ENCODE data around the gene SPRY2. TPM values are rescaled to one million over a fixed set of nuclear protein-coding genes. Genes with fewer than 3 reads are reported as not detected.

SPRY2 gene
- total and polyA plus RNA-seq, 2 of the 4 experiments (the other 2 are of a cell fraction), result 21.1 to 47.9 TPM

GRCh38 chr13:80341756-80342370 is 937 bp upstream of the SPRY2 start:
- Histone ChIP-seq H3K18ac (ENCODE audit: low read depth, low read length) (peak overlapping the region; percentile 77), H4K20me1 (ENCODE audit: insufficient read depth, low read length) (peaks cover 32% of the 10 kb centered on the region), H3K27ac (ENCODE audit: insufficient read depth, low read length) (peak overlapping the region; percentile 84), H3K4ac (ENCODE audit: low read depth, low read length) (peak overlapping the region; percentile 88; the same call in 1 of the 2 replicates), H3K4me3 (ENCODE audit: insufficient read depth, low read depth, low read length) (peak overlapping the region; percentile 88), H2AK5ac (ENCODE audit: low read depth, low read length) (peak overlapping the region; percentile 5; the same call in 1 of the 2 replicates), H2AK9ac (replicated peaks; ENCODE audit: low read depth, low read length, poor library complexity) (no peak overlapping the region), H3K9me1 (ENCODE audit: insufficient read depth, low read length) (peaks cover 9% of the 10 kb centered on the region), H2BK120ac (ENCODE audit: low read depth, low read length) (peak overlapping the region; percentile 74; the same call in 1 of the 2 replicates), H2AFZ (replicated peaks; ENCODE audit: low read length, poor library complexity) (peak overlapping the region; percentile 86), H3K9ac (ENCODE audit: low read depth, low read length) (peak overlapping the region; percentile 89), H3K9me3 (ENCODE audit: control insufficient read depth, insufficient read depth, low read length) (no peaks in the 10 kb centered on the region), H4K5ac (ENCODE audit: low read depth, low read length) (no peak overlapping the region; the same call in 1 of the 2 replicates), H2BK15ac (ENCODE audit: low read depth, low read length) (0 out of 3 replicates have a peak overlapping the region, but pooled peaks have one; percentile 30), H2BK5ac (ENCODE audit: low read depth, low read length, poor library complexity, severe bottlenecking) (peak overlapping the region; percentile 80), H3K79me1 (ENCODE audit: low read depth in 1 of 2, low read length in 2 of 2) (peaks cover 0 to 11% of the 10 kb centered on the region in 2 experiments; a peak in 2 of 4 replicates), H3K23ac (ENCODE audit: low read depth, low read length) (peak overlapping the region; percentile 78; the same call in 1 of the 2 replicates), H3K4me2 (ENCODE audit: low read depth, low read length) (peak overlapping the region; percentile 90), H4K8ac (ENCODE audit: low read depth in 2 of 2, low read length in 2 of 2) (peak overlapping the region; percentile 85), H3K4me1 (ENCODE audit: control insufficient read depth, insufficient read depth, low read length) (peaks cover 8% of the 10 kb centered on the region), H4K91ac (ENCODE audit: insufficient read depth, low read depth, low read length) (peak overlapping the region; percentile 50), H3K27me3 (ENCODE audit: control insufficient read depth, insufficient read depth, low read length) (no peaks in the 10 kb centered on the region), H2BK20ac (ENCODE audit: low read depth, low read length) (0 out of 2 replicates have a peak overlapping the region, but pooled peaks have one; percentile 24), H3K36me3 (ENCODE audit: control insufficient read depth, insufficient read depth, low read length) (peaks cover 8% of the 10 kb centered on the region), H3K56ac (ENCODE audit: extremely low read depth, insufficient read depth, low read length) (peak overlapping the region; percentile 96), H3K14ac (replicated peaks; ENCODE audit: low read depth, low read length) (peak overlapping the region; percentile 59)
- TF ChIP-seq MAZ (IDR thresholded peaks at IDR 0.05; ENCODE audit: borderline replicate concordance, low read depth, low read length) (no peak), ELK1 (IDR thresholded peaks at IDR 0.05; ENCODE audit: borderline replicate concordance, low read depth, low read length) (no peak)
- ChIA-PET CTCF (interaction anchor here (0.6 to 1.8 kb wide), 9 partner anchors 13 to 918 kb away, joined by 3 to 7 read pairs (median 3); no protein-coding TSS in a partner anchor), POLR2A (ENCODE audit: unreplicated experiment) (interaction anchor here (0.6 to 1.0 kb wide), 5 partner anchors 110 to 632 kb away, joined by 3 to 9 read pairs (median 3); no protein-coding TSS in a partner anchor)
- in situ Hi-C loops (cut with MboI; ENCODE audit: low sequenced_read_pairs) (loop anchor here (25.0 kb wide), 1 partner anchor 930 kb away; the partner anchor contains the start of gene RBM26), dilution Hi-C loops (cut with HindIII; ENCODE audit: low sequenced_read_pairs, unreplicated experiment) (no loop called here), intact Hi-C loops (cut with micrococcal nuclease) (loop anchor here (1.0 to 10.0 kb wide), 7 partner anchors 210 to 917 kb away; no protein-coding TSS in a partner anchor)
- no TSS peak for BruUV-seq (replicated peaks)
- DNase-seq (peak; percentile 43), ATAC-seq (ENCODE audit: low read depth) (no peak)
- WGBS, 2 experiments (ENCODE audit: extremely low coverage in 2 of 2, insufficient read length in 1 of 2), result no CpG with 5 or more reads among the region's 16 CpGs
